Measurements from ENCODE around the gene DNM1. TPM values are rescaled to one million over a fixed set of nuclear protein-coding genes. Genes with fewer than 3 reads are reported as not detected.

Gene DNM1
- 0.40 and 0.44 TPM in 2 replicates for total RNA-seq

GRCh38 chr9:128203024-128203706, at the start of gene DNM1:
Gene DNM1, plus strand, starts transcription at chr9:128203379. Its CDS starts 92 bp downstream, at chr9:128203471.
- DNase-seq (ENCODE audit: low read depth in 2 of 2): peak; percentile 43 to 62

GRCh38 chr9:128153947-128154695, 49.1 kb upstream of the DNM1 start:
- DNase-seq (ENCODE audit: low read depth in 2 of 2): no peak

GRCh38 chr9:128155736-128156500, 47.3 kb upstream of the DNM1 start:
- DNase-seq (ENCODE audit: low read depth in 2 of 2): no peak

GRCh38 chr9:128159522-128159783, 43.7 kb upstream of the DNM1 start:
- DNase-seq (ENCODE audit: low read depth in 2 of 2): peak; percentile 13 to 45

- peak; percentile 90 to 95 for DNase-seq (ENCODE audit: low read depth in 2 of 2)
Observed at GRCh38 chr9:128159784-128160602, 43.2 kb upstream of the DNM1 start, which contains the start of gene BBLN. Gene BBLN, plus strand, starts transcription at chr9:128160265. Its CDS starts 143 bp downstream, at chr9:128160408.

- DNase-seq (ENCODE audit: low read depth in 2 of 2): peak in 1 of 2 donors; percentile 32
Observed at GRCh38 chr9:128160603-128160987, 42.6 kb upstream of the DNM1 start.

GRCh38 chr9:128161215-128161902, 41.8 kb upstream of the DNM1 start:
- no peak for DNase-seq (ENCODE audit: low read depth in 2 of 2)

- no peak for DNase-seq (ENCODE audit: low read depth in 2 of 2)
Observed at GRCh38 chr9:128162215-128163026, 40.8 kb upstream of the DNM1 start.

- DNase-seq (ENCODE audit: low read depth in 2 of 2): no peak
Observed at GRCh38 chr9:128163027-128163515, 40.1 kb upstream of the DNM1 start.

- DNase-seq (ENCODE audit: low read depth in 2 of 2): no peak
Observed at GRCh38 chr9:128163523-128164306, 39.5 kb upstream of the DNM1 start.

- DNase-seq (ENCODE audit: low read depth in 2 of 2): no peak
Observed at GRCh38 chr9:128164307-128164885, 38.8 kb upstream of the DNM1 start.

GRCh38 chr9:128166169-128166568, 37.0 kb upstream of the DNM1 start:
- DNase-seq (ENCODE audit: low read depth in 2 of 2): no peak

- DNase-seq (ENCODE audit: low read depth in 2 of 2): no peak
Observed at GRCh38 chr9:128167209-128167608, 36.0 kb upstream of the DNM1 start.

- DNase-seq (ENCODE audit: low read depth in 2 of 2): no peak
Observed at GRCh38 chr9:128168731-128169308, 34.4 kb upstream of the DNM1 start.

- no peak for DNase-seq (ENCODE audit: low read depth in 2 of 2)
Observed at GRCh38 chr9:128169492-128169891, 33.7 kb upstream of the DNM1 start.

- DNase-seq (ENCODE audit: low read depth in 2 of 2): no peak
Observed at GRCh38 chr9:128169925-128170324, 33.3 kb upstream of the DNM1 start.

GRCh38 chr9:128174062-128174461, 29.1 kb upstream of the DNM1 start:
- no peak for DNase-seq (ENCODE audit: low read depth in 2 of 2)

GRCh38 chr9:128175102-128175563, 28.0 kb upstream of the DNM1 start:
- peak in 1 of 2 donors; percentile 63 for DNase-seq (ENCODE audit: low read depth in 2 of 2)
